PFSK-1 (cell line): Measurements from ENCODE around the gene TTLL10.

Experiments
- FOXP2 ChIP-seq: optimal IDR thresholded peaks from 2 replicates; pipeline ENCODE3; 2011; ENCODE audit warnings: borderline replicate concordance, control low read depth, inconsistent platforms; ENCODE audit not compliant: insufficient read depth; ENCODE audit errors: extremely low read length, extremely low read depth
- POLR2AphosphoS5 ChIP-seq: IDR thresholded peaks from 2 replicates; pipeline ENCODE4 v1.6.1; 2012; ENCODE audit warnings: low read depth, mild to moderate bottlenecking, control low read depth, low read length, moderate library complexity
- TAF1 ChIP-seq: IDR thresholded peaks from 2 replicates; pipeline ENCODE4 v1.6.1; 2012; ENCODE audit warnings: low read length, control low read depth, borderline replicate concordance; ENCODE audit not compliant: insufficient read depth

- no peak for TF ChIP-seq POLR2AphosphoS5
- no peak for TF ChIP-seq TAF1
- no peak for TF ChIP-seq FOXP2
Measured at GRCh38 chr1:1136547-1137230, 37.0 kb upstream of the TTLL10 start.
